A204.1 (cell line): ENCODE data around the gene DNAJC8.

Experiments
- FAIRE-seq: peaks from 2 replicates; lab custom pipeline; 2012; peaks lifted over from hg19 to GRCh38; lab: Jason Lieb, UNC

Gene DNAJC8

GRCh38 chr1:28199328-28200233 lies 33.2 kb downstream of the DNAJC8 start:
- FAIRE-seq: no peak

GRCh38 chr1:28197682-28198415 lies 35.0 kb downstream of the DNAJC8 start:
- FAIRE-seq: no peak

- no peak for FAIRE-seq
Measured at GRCh38 chr1:28196330-28196729, 36.5 kb downstream of the DNAJC8 start.

GRCh38 chr1:28195780-28196179 lies 37.0 kb downstream of the DNAJC8 start:
- FAIRE-seq: no peak

GRCh38 chr1:28194326-28195035 lies 38.3 kb downstream of the DNAJC8 start:
- no peak for FAIRE-seq

GRCh38 chr1:28193701-28194161 lies 39.1 kb downstream of the DNAJC8 start:
- no peak for FAIRE-seq

GRCh38 chr1:28190996-28191645 lies 41.7 kb downstream of the DNAJC8 start:
- no peak for FAIRE-seq

GRCh38 chr1:28190337-28190979 lies 42.4 kb downstream of the DNAJC8 start:
- FAIRE-seq: no peak

GRCh38 chr1:28185071-28185470 lies 47.8 kb downstream of the DNAJC8 start:
- no peak for FAIRE-seq

GRCh38 chr1:28180306-28181305 lies 52.2 kb downstream of the DNAJC8 start:
- FAIRE-seq: no peak

- FAIRE-seq: no peak
Measured at GRCh38 chr1:28178690-28179485, 53.9 kb downstream of the DNAJC8 start.

- FAIRE-seq: no peak
Measured at GRCh38 chr1:28176492-28177470, 56.0 kb downstream of the DNAJC8 start, which contains the start of gene PTAFR. PTAFR (minus strand) TSS chr1:28176690; CDS start chr1:28151021, 25,669 bp downstream.

GRCh38 chr1:28175955-28176485 lies 56.8 kb downstream of the DNAJC8 start:
- no peak for FAIRE-seq

- FAIRE-seq: no peak
Measured at GRCh38 chr1:28173980-28174297, 58.9 kb downstream of the DNAJC8 start.

GRCh38 chr1:28173151-28173979 lies 59.5 kb downstream of the DNAJC8 start:
- FAIRE-seq: no peak

- no peak for FAIRE-seq
Measured at GRCh38 chr1:28172713-28173150, 60.1 kb downstream of the DNAJC8 start.

- no peak for FAIRE-seq
Measured at GRCh38 chr1:28171246-28171645, 61.6 kb downstream of the DNAJC8 start.
